Measurements from ENCODE around the gene CNOT4. TPM values are rescaled to one million over a fixed set of nuclear protein-coding genes. Genes with fewer than 3 reads are reported as not detected.

CNOT4 gene
- total and polyA plus RNA-seq, 2 donors, result 11.7 to 36.1 TPM

DNA sequence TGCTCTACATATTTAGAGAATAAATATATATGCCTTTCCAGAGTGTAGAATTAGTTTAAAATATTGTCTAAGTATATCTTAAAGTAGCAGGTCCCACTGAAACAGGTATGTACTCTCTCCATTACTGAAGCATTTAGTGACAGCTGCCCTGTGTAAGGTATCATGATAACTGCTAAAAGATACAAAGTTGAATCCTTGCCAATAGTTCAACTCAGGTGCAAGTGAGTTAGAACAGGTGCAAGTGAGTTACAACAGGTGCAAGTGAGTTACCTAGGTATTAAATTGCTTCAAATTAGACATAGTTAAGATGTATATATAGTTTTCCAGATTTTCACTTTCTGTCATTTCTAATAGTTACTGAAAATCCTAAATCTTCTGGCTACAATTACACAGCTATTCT, 119.1 kb downstream of the CNOT4 start:
- no peak for DNase-seq (ENCODE audit: extremely low spot score)
- no peak overlapping the region for H3K27ac ChIP-seq (ENCODE audit: low read depth)
- H3K36me3 ChIP-seq (ENCODE audit: insufficient read depth), result no peaks in the 10 kb centered on the region
- no peaks in the 10 kb centered on the region for H3K4me1 ChIP-seq (ENCODE audit: insufficient read depth)
- H3K4me3 ChIP-seq (ENCODE audit: low read depth, low read length), result no peak overlapping the region

GRCh38 chr7:135389971-135390370, 119.9 kb downstream of the CNOT4 start:
- Histone ChIP-seq H3K4me3 (ENCODE audit: low read depth, low read length) (no peak overlapping the region), H3K36me3 (ENCODE audit: insufficient read depth) (no peaks in the 10 kb centered on the region), H3K27ac (ENCODE audit: low read depth) (no peak overlapping the region), H3K4me1 (ENCODE audit: insufficient read depth) (no peaks in the 10 kb centered on the region)
- WGBS, result 61% methylated on average over 3 of the region's 3 CpGs
- DNase-seq (ENCODE audit: extremely low spot score), result no peak

DNA sequence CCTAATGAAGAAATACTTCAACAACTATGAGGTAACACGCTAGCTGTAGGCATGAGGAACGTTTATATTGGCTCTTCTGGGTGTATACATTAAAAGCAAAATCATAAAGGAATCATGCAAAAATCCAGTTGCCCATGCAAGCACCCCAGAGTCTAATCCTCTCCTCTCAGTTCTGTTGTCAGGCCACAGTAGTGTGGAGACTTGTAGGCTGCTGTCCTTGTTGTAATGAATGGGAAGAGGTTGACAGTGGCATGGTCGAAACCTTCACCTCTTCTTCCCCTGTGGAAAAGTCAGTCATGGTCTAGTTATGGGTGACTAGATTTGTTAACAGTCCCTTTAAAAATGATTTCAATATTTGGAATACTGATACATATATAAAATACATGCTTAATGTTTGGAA, 121.3 kb downstream of the CNOT4 start:
- H3K4me1 ChIP-seq (ENCODE audit: insufficient read depth), result no peaks in the 10 kb centered on the region
- H3K27ac ChIP-seq (ENCODE audit: low read depth), result no peak overlapping the region
- no peak overlapping the region for H3K4me3 ChIP-seq (ENCODE audit: low read depth, low read length)
- no peak for DNase-seq (ENCODE audit: extremely low spot score)
- 84% methylated on average over 3 of the region's 3 CpGs for WGBS
- no peaks in the 10 kb centered on the region for H3K36me3 ChIP-seq (ENCODE audit: insufficient read depth)

- DNase-seq (ENCODE audit: extremely low spot score), result no peak
- no peak overlapping the region for H3K4me3 ChIP-seq (ENCODE audit: low read depth, low read length)
- no peak overlapping the region for H3K27ac ChIP-seq (ENCODE audit: low read depth)
- WGBS, result 74% methylated on average over 2 of the region's 2 CpGs
- no peaks in the 10 kb centered on the region for H3K4me1 ChIP-seq (ENCODE audit: insufficient read depth)
- H3K36me3 ChIP-seq (ENCODE audit: insufficient read depth), result no peaks in the 10 kb centered on the region
These were observed 123.1 kb downstream of the CNOT4 start for GRCh38 chr7:135386776-135387175.

- no peak overlapping the region for H3K27ac ChIP-seq (ENCODE audit: low read depth)
- DNase-seq (ENCODE audit: extremely low spot score), result no peak
- no peaks in the 10 kb centered on the region for H3K36me3 ChIP-seq (ENCODE audit: insufficient read depth)
- H3K4me3 ChIP-seq (ENCODE audit: low read depth, low read length), result no peak overlapping the region
- H3K4me1 ChIP-seq (ENCODE audit: insufficient read depth), result no peaks in the 10 kb centered on the region
These were observed 123.7 kb downstream of the CNOT4 start for GRCh38 chr7:135386181-135386580.

- Histone ChIP-seq H3K27ac (ENCODE audit: low read depth) (no peak overlapping the region), H3K4me1 (ENCODE audit: insufficient read depth) (no peaks in the 10 kb centered on the region), H3K36me3 (ENCODE audit: insufficient read depth) (no peaks in the 10 kb centered on the region), H3K4me3 (ENCODE audit: low read depth, low read length) (no peak overlapping the region)
- DNase-seq (ENCODE audit: extremely low spot score), result no peak
- WGBS, result 61% methylated on average over 3 of the region's 3 CpGs
These were observed 124.7 kb downstream of the CNOT4 start for GRCh38 chr7:135385209-135385608.

- no peak for DNase-seq (ENCODE audit: extremely low spot score)
- Histone ChIP-seq H3K27ac (ENCODE audit: low read depth) (no peak overlapping the region), H3K4me1 (ENCODE audit: insufficient read depth) (no peaks in the 10 kb centered on the region), H3K36me3 (ENCODE audit: insufficient read depth) (no peaks in the 10 kb centered on the region), H3K4me3 (ENCODE audit: low read depth, low read length) (no peak overlapping the region)
- 90% methylated on average over 2 of the region's 2 CpGs for WGBS
These were observed 126.3 kb downstream of the CNOT4 start for GRCh38 chr7:135383525-135384175.

GRCh38 chr7:135382173-135382572, 127.7 kb downstream of the CNOT4 start:
- H3K36me3 ChIP-seq (ENCODE audit: insufficient read depth), result no peaks in the 10 kb centered on the region

DNA sequence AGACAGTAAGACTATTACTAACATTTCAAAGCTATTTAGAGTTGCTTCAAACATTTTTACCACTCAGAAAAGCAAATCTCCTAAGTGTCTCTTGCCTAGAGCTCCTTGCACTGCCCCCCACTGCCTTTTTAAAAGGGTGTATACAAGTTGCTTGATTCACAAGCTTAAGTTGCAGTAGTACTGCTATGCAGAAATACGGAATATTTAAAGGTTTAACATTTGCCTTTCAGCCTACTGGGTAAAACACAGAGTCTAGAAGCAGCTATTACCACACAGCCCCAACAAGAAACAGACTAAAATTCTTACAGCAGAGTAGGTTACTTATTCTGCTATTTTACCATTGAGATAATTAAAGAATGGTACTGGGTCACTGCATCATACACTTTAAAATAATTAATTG, 128.5 kb downstream of the CNOT4 start:
- no peaks in the 10 kb centered on the region for H3K4me1 ChIP-seq (ENCODE audit: insufficient read depth)
- no peaks in the 10 kb centered on the region for H3K36me3 ChIP-seq (ENCODE audit: insufficient read depth)
- no peak for DNase-seq (ENCODE audit: extremely low spot score)
- WGBS, result 96% methylated on average over 1 of the region's 1 CpG
- H3K4me3 ChIP-seq (ENCODE audit: low read depth, low read length), result no peak overlapping the region
- H3K27ac ChIP-seq (ENCODE audit: low read depth), result no peak overlapping the region

More at GRCh38 chr7:135382173-135382572, 127.7 kb downstream of the CNOT4 start:
- no peaks in the 10 kb centered on the region for H3K4me1 ChIP-seq (ENCODE audit: insufficient read depth)
- no peak overlapping the region for H3K27ac ChIP-seq (ENCODE audit: low read depth)
- 92% methylated on average over 3 of the region's 3 CpGs for WGBS
- H3K4me3 ChIP-seq (ENCODE audit: low read depth, low read length), result no peak overlapping the region
- DNase-seq (ENCODE audit: extremely low spot score), result no peak

- Histone ChIP-seq H3K4me1 (ENCODE audit: insufficient read depth) (no peaks in the 10 kb centered on the region), H3K4me3 (ENCODE audit: low read depth, low read length) (no peak overlapping the region), H3K27ac (ENCODE audit: low read depth) (no peak overlapping the region), H3K36me3 (ENCODE audit: insufficient read depth) (no peaks in the 10 kb centered on the region)
- no peak for DNase-seq (ENCODE audit: extremely low spot score)
These were observed 129.6 kb downstream of the CNOT4 start for GRCh38 chr7:135380351-135380750.

GRCh38 chr7:135377171-135377570, 132.7 kb downstream of the CNOT4 start:
- no peak overlapping the region for H3K27ac ChIP-seq (ENCODE audit: low read depth)
- no peak for DNase-seq (ENCODE audit: extremely low spot score)
- peaks cover 1% of the 10 kb centered on the region for H3K36me3 ChIP-seq (ENCODE audit: insufficient read depth)
- H3K4me3 ChIP-seq (ENCODE audit: low read depth, low read length), result no peak overlapping the region
- no peaks in the 10 kb centered on the region for H3K4me1 ChIP-seq (ENCODE audit: insufficient read depth)

- WGBS, result 93% methylated on average over 5 of the region's 5 CpGs
- Histone ChIP-seq H3K27ac (ENCODE audit: low read depth) (no peak overlapping the region), H3K4me3 (ENCODE audit: low read depth, low read length) (no peak overlapping the region), H3K4me1 (ENCODE audit: insufficient read depth) (no peaks in the 10 kb centered on the region), H3K36me3 (ENCODE audit: insufficient read depth) (peaks cover 1% of the 10 kb centered on the region)
- DNase-seq (ENCODE audit: extremely low spot score), result no peak
These were observed 133.8 kb downstream of the CNOT4 start for GRCh38 chr7:135375908-135376699.

DNA sequence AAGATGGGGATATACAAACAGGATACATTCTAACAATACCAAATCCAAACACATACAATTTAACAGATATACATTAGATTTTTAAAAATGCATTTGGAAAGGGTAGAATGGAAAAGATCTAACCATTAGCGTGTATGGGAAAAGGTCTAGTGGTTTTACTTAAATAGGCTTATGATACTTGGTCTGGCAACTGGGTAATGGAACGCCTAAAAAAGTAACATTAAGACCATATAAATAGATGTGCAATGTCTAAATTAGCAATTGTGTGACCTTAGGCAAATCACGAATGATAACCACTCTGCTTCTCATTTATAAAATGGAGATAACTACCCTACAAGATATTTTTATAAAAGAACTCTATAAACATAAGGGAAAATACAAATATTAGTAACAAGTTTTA, 135.2 kb downstream of the CNOT4 start:
- DNase-seq (ENCODE audit: extremely low spot score), result no peak

GRCh38 chr7:135372222-135372621, 137.7 kb downstream of the CNOT4 start:
- DNase-seq (ENCODE audit: extremely low spot score), result no peak
- Histone ChIP-seq H3K27ac (ENCODE audit: low read depth) (no peak overlapping the region), H3K4me3 (ENCODE audit: low read depth, low read length) (no peak overlapping the region), H3K36me3 (ENCODE audit: insufficient read depth) (peaks cover 1% of the 10 kb centered on the region), H3K4me1 (ENCODE audit: insufficient read depth) (no peaks in the 10 kb centered on the region)
- 85% methylated on average over 10 of the region's 10 CpGs for WGBS

More for the DNA sequence above, 135.2 kb downstream of the CNOT4 start:
- Histone ChIP-seq H3K4me1 (ENCODE audit: insufficient read depth) (no peaks in the 10 kb centered on the region), H3K4me3 (ENCODE audit: low read depth, low read length) (no peak overlapping the region), H3K27ac (ENCODE audit: low read depth) (no peak overlapping the region), H3K36me3 (ENCODE audit: insufficient read depth) (peaks cover 1% of the 10 kb centered on the region)
- whole genome bisulfite sequencing, result 97% methylated on average over 3 of the region's 3 CpGs

Measured in urinary bladder (tissue), 4 donors.